ENCODE results near the gene TRIOBP. TPM values are rescaled to one million over a fixed set of nuclear protein-coding genes. Genes with fewer than 3 reads are reported as not detected.
"Not testable (repeated sequence)": the region's sequence is repeated elsewhere in the genome, so short reads cannot be mapped to it uniquely, and the experiment has no call there.

TRIOBP gene
- total RNA-seq, 1 donor from 2014 or later, result 42.9 TPM

- TF ChIP-seq CTCF (conservative IDR thresholded peaks at IDR 0.05), result no peak
- H3K9me3 Mint-ChIP-seq, result no peaks in the 10 kb centered on the region
- H3K4me3 Mint-ChIP-seq, result no peak overlapping the region
- H3K27me3 Mint-ChIP-seq, result no peaks in the 10 kb centered on the region
- peaks cover 5% of the 10 kb centered on the region for H3K4me1 Mint-ChIP-seq (ENCODE audit: unreplicated experiment)
- no peak for DNase-seq (ENCODE audit: extremely low spot score, unreplicated experiment)
- no peaks in the 10 kb centered on the region for H3K36me3 Mint-ChIP-seq
- no peak overlapping the region for H3K27ac Mint-ChIP-seq
These were observed 95.6 kb downstream of the TRIOBP start for GRCh38 chr22:37792494-37792893.

- Mint-ChIP-seq H3K4me3 (no peak overlapping the region), H3K27ac (no peak overlapping the region)
- TF ChIP-seq CTCF (conservative IDR thresholded peaks at IDR 0.05), result no peak
These were observed 97.5 kb downstream of the TRIOBP start for GRCh38 chr22:37794376-37794775.

GRCh38 chr22:37796079-37796478, 99.2 kb downstream of the TRIOBP start:
- Mint-ChIP-seq H3K4me1 (ENCODE audit: unreplicated experiment) (peaks cover 9% of the 10 kb centered on the region), H3K4me3 (no peak overlapping the region), H3K27me3 (peaks cover 3% of the 10 kb centered on the region), H3K27ac (peak overlapping the region; percentile 29), H3K9me3 (no peaks in the 10 kb centered on the region), H3K36me3 (no peaks in the 10 kb centered on the region)
- TF ChIP-seq CTCF (conservative IDR thresholded peaks at IDR 0.05), result no peak
- no peak for DNase-seq (ENCODE audit: extremely low spot score, unreplicated experiment)

More at GRCh38 chr22:37794376-37794775, 97.5 kb downstream of the TRIOBP start:
- no peak for DNase-seq (ENCODE audit: extremely low spot score, unreplicated experiment)
- no peaks in the 10 kb centered on the region for H3K27me3 Mint-ChIP-seq
- no peaks in the 10 kb centered on the region for H3K9me3 Mint-ChIP-seq
- peaks cover 5% of the 10 kb centered on the region for H3K4me1 Mint-ChIP-seq (ENCODE audit: unreplicated experiment)
- H3K36me3 Mint-ChIP-seq, result no peaks in the 10 kb centered on the region

GRCh38 chr22:37797259-37797658, 100.4 kb downstream of the TRIOBP start:
- H3K4me1 Mint-ChIP-seq (ENCODE audit: unreplicated experiment); H3K27ac Mint-ChIP-seq; H3K4me3 Mint-ChIP-seq; H3K9me3 Mint-ChIP-seq; DNase-seq (ENCODE audit: extremely low spot score, unreplicated experiment); H3K36me3 Mint-ChIP-seq; H3K27me3 Mint-ChIP-seq: not testable (repeated sequence)

GRCh38 chr22:37797874-37798500, 101.1 kb downstream of the TRIOBP start:
- Mint-ChIP-seq H3K9me3 (no peaks in the 10 kb centered on the region), H3K4me1 (ENCODE audit: unreplicated experiment) (peaks cover 6% of the 10 kb centered on the region), H3K36me3 (no peaks in the 10 kb centered on the region), H3K27ac (no peak overlapping the region), H3K27me3 (peaks cover 3% of the 10 kb centered on the region), H3K4me3 (no peak overlapping the region)
- no peak for TF ChIP-seq CTCF (conservative IDR thresholded peaks at IDR 0.05)
- no peak for DNase-seq (ENCODE audit: extremely low spot score, unreplicated experiment)

- H3K4me1 Mint-ChIP-seq (ENCODE audit: unreplicated experiment), result peaks cover 18% of the 10 kb centered on the region
- H3K27me3 Mint-ChIP-seq; H3K36me3 Mint-ChIP-seq; H3K9me3 Mint-ChIP-seq; H3K27ac Mint-ChIP-seq; DNase-seq (ENCODE audit: extremely low spot score, unreplicated experiment): not testable (repeated sequence)
- H3K4me3 Mint-ChIP-seq, result peak overlapping the region; percentile 57
These were observed 103.1 kb downstream of the TRIOBP start for GRCh38 chr22:37799979-37800378.

- Mint-ChIP-seq H3K9me3 (no peaks in the 10 kb centered on the region), H3K36me3 (no peaks in the 10 kb centered on the region), H3K4me1 (ENCODE audit: unreplicated experiment) (peaks cover 29% of the 10 kb centered on the region), H3K27me3 (peaks cover 3% of the 10 kb centered on the region), H3K4me3 (peak overlapping the region; percentile 92), H3K27ac (peak overlapping the region; percentile 87)
- TF ChIP-seq CTCF (conservative IDR thresholded peaks at IDR 0.05), result no peak
- DNase-seq (ENCODE audit: extremely low spot score, unreplicated experiment), result no peak
These were observed 105.1 kb downstream of the TRIOBP start for GRCh38 chr22:37801946-37802309.

Data from type B pancreatic cell (in vitro differentiated cells).